GM12874 (cell line): ENCODE measurements around the gene ECT2L.

Experiments used
- CTCF ChIP-seq: IDR thresholded peaks from 2 replicates; pipeline ENCODE4 v1.5.1; 2011; ENCODE audit warnings: low read depth, mild to moderate bottlenecking, control low read depth, low read length, moderate library complexity; ENCODE audit not compliant: insufficient read depth

ECT2L gene

GRCh38 chr6:138914701-138915100, 118.8 kb downstream of the ECT2L start:
- no peak for TF ChIP-seq CTCF

GRCh38 chr6:138920906-138921305, 125.0 kb downstream of the ECT2L start:
- no peak for TF ChIP-seq CTCF

GRCh38 chr6:138923561-138923960, 127.7 kb downstream of the ECT2L start:
- TF ChIP-seq CTCF: no peak

GRCh38 chr6:138925806-138926205, 129.9 kb downstream of the ECT2L start:
- TF ChIP-seq CTCF: no peak

- TF ChIP-seq CTCF: no peak
These were observed 130.7 kb downstream of the ECT2L start for GRCh38 chr6:138926579-138926978.

- TF ChIP-seq CTCF: no peak
These were observed 135.8 kb downstream of the ECT2L start for GRCh38 chr6:138931660-138932059.

GRCh38 chr6:138943089-138943625, 147.3 kb downstream of the ECT2L start:
- no peak for TF ChIP-seq CTCF
